NCI-H187 (cell line): ENCODE measurements around the gene AKR1A1.

ENCODE experiments used
- DNase-seq, 2 experiments: peaks; one replicate each; lab custom pipeline; 2025; lab: John Stamatoyannopoulos, UW

Gene AKR1A1

GRCh38 chr1:45619149-45619921 lies 68.7 kb downstream of the AKR1A1 start:
- no peak for DNase-seq
